OCI-LY1 (cell line): ENCODE results near the gene TUFT1.

ENCODE experiments used
- H2AFZ ChIP-seq: fragments of 200-600 bp; sonication (generic), shearing (Covaris generic); 2 replicates; pipeline ENCODE4 v1.6.0; 2014; ENCODE audit warnings: antibody characterized with exemption, mild to moderate bottlenecking, low read length
- H3F3A ChIP-seq: fragments of 200-600 bp; sonication (generic), shearing (Covaris generic); 2 replicates; pipeline ENCODE4 v1.6.0; 2014; ENCODE audit warnings: mild to moderate bottlenecking, antibody characterized with exemption, low read length, moderate library complexity; ENCODE audit not compliant: insufficient read depth
- H3K27ac ChIP-seq: fragments of 200-600 bp; sonication (generic); 2 replicates; pipeline ENCODE4 v1.5.1; 2014; ENCODE audit warnings: low read length, mixed run types, mild to moderate bottlenecking, low read depth; ENCODE audit not compliant: poor library complexity, severe bottlenecking
- H3K27me3 ChIP-seq: fragments of 200-600 bp; sonication (generic); 2 replicates; pipeline ENCODE4 v1.6.0; 2014; ENCODE audit warnings: antibody characterized with exemption, mild to moderate bottlenecking, low read length, moderate library complexity; ENCODE audit not compliant: insufficient read depth
- H3K36me3 ChIP-seq: fragments of 200-600 bp; sonication (generic); 2 replicates; pipeline ENCODE4 v1.6.1; 2014; ENCODE audit warnings: mild to moderate bottlenecking, antibody characterized with exemption, low read length, moderate library complexity, mixed read lengths; ENCODE audit not compliant: insufficient read depth
- H3K4me1 ChIP-seq: fragments of 200-600 bp; sonication (generic); 2 replicates; pipeline ENCODE4 v1.5.1; 2014; ENCODE audit warnings: mild to moderate bottlenecking, low read length, moderate library complexity; ENCODE audit not compliant: insufficient read depth, severe bottlenecking
- H3K4me2 ChIP-seq: fragments of 200-600 bp; sonication (generic), shearing (Covaris generic); 2 replicates; pipeline ENCODE4 v1.6.1; 2014; ENCODE audit warnings: low read length
- H3K4me3 ChIP-seq: fragments of 200-600 bp; sonication (generic); 2 replicates; pipeline ENCODE4 v1.5.1; 2014; ENCODE audit warnings: low read length, low read depth, mild to moderate bottlenecking, mixed read lengths; ENCODE audit not compliant: poor library complexity, severe bottlenecking
- H3K79me2 ChIP-seq: fragments of 200-600 bp; shearing (Covaris generic); 2 replicates; pipeline ENCODE4 v1.6.1; 2016; ENCODE audit warnings: mixed run types, low read length, mixed read lengths; ENCODE audit not compliant: insufficient read depth
- H3K9ac ChIP-seq: fragments of 200-600 bp; sonication (generic), shearing (Covaris generic); 2 replicates; pipeline ENCODE4 v1.6.1; 2014; ENCODE audit warnings: mild to moderate bottlenecking, low read length, mixed read lengths
- H3K9me2 ChIP-seq: fragments of 200-600 bp; sonication (generic), shearing (Covaris generic); 2 replicates; pipeline ENCODE4 v1.6.1; 2014; ENCODE audit warnings: low read depth, mild to moderate bottlenecking, low read length, mixed read lengths
- H3K9me3 ChIP-seq: fragments of 200-600 bp; shearing (Covaris generic); 2 replicates; pipeline ENCODE4 v1.6.1; 2014; ENCODE audit warnings: low read length, mixed read lengths
- H4K20me1 ChIP-seq: fragments of 200-600 bp; sonication (generic), shearing (Covaris generic); 2 replicates; pipeline ENCODE4 v1.6.0; 2016; ENCODE audit warnings: mild to moderate bottlenecking, low read length; ENCODE audit not compliant: insufficient read depth
- EZH2 ChIP-seq: fragments of 200-600 bp; sonication (generic), shearing (Covaris generic); IDR thresholded peaks from 2 replicates; pipeline ENCODE4 v1.8.0; 2017; ENCODE audit warnings: borderline replicate concordance, mixed run types, mild to moderate bottlenecking, antibody characterized with exemption, low read length, moderate library complexity, mixed read lengths
- TF ChIP-seq, protein P1 (sequence below): fragments of 200-600 bp; sonication (generic), shearing (Covaris generic); IDR thresholded peaks from 2 replicates; pipeline ENCODE4 v1.5.1; 2017; ENCODE audit warnings: mild to moderate bottlenecking, antibody characterized with exemption, low read length, moderate library complexity, mixed read lengths

The TUFT1 gene

DNA sequence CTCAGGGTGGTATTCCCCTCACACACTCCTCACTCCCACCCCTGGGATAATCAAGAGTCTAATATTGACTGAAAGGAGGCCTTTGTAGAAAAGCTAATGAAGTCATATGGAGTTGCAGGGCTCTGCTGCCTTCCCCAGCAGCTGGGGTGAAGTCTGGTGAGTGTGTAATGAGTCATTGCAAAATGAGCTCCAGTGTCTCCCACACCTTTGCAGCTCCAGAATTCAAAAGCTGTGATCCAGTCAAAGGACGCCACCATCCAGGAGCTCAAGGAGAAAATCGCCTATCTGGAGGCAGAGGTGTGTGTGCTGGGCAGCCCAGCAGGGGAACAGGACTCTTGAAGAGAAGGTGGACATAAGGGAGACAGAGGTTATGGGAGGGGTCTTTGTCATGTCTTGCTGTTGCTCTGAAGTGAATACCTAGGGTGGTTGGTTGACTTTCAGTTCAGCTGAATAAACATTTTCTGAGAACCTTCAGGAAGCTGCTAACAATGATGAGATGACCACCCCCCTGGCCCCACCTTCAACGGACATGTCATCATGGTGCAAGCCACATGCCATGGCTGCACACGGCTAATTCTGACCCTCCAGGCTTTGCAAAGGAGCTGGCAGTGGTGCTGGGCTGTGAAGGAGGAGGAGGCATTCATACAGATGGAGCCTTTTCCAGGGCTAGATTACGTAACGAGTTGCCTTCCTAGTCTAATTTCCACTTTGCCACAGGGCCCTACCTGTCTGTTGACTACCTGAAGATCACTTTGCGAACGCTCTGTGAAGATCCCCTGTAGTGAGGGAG lies 39.5 kb downstream of the TUFT1 start:
- Histone ChIP-seq H4K20me1 (no peaks in the 10 kb centered on the region), H3K4me3 (no peak overlapping the region), H3K79me2 (no peaks in the 10 kb centered on the region), H3K27me3 (no peaks in the 10 kb centered on the region), H3F3A (no peaks in the 10 kb centered on the region), H3K9me2 (no peaks in the 10 kb centered on the region), H3K9me3 (no peaks in the 10 kb centered on the region), H2AFZ (no peak overlapping the region), H3K4me2 (no peak overlapping the region), H3K36me3 (0 out of 2 replicates have a peak, but pooled peaks cover 3% of the 10 kb centered on the region), H3K27ac (no peak overlapping the region), H3K9ac (no peak overlapping the region), H3K4me1 (no peaks in the 10 kb centered on the region)
- no peak for TF ChIP-seq EZH2
- TF ChIP-seq, protein P1, sequence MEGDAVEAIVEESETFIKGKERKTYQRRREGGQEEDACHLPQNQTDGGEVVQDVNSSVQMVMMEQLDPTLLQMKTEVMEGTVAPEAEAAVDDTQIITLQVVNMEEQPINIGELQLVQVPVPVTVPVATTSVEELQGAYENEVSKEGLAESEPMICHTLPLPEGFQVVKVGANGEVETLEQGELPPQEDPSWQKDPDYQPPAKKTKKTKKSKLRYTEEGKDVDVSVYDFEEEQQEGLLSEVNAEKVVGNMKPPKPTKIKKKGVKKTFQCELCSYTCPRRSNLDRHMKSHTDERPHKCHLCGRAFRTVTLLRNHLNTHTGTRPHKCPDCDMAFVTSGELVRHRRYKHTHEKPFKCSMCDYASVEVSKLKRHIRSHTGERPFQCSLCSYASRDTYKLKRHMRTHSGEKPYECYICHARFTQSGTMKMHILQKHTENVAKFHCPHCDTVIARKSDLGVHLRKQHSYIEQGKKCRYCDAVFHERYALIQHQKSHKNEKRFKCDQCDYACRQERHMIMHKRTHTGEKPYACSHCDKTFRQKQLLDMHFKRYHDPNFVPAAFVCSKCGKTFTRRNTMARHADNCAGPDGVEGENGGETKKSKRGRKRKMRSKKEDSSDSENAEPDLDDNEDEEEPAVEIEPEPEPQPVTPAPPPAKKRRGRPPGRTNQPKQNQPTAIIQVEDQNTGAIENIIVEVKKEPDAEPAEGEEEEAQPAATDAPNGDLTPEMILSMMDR, result no peak

DNA sequence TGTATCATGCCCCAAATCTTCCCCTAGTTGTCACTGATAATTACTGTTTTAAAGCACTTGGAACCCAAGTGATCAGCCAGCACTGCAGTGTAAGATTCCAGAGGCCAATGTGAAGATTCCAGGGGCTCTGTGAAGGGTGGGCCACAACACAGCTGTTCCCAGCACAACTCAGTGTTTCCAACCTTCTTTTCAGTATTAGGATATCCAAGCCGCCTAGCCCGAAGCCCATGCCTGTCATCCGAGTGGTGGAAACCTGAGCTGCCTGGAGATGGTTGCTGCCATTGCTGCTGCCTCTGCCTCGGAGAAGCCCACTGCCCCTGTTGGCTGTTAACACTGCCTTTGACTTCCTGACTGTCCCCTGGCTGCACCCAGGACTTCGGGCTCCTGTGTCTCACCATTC lies 41.3 kb downstream of the TUFT1 start:
- Histone ChIP-seq H3K27ac (no peak overlapping the region), H3K36me3 (0 out of 2 replicates have a peak, but pooled peaks cover 3% of the 10 kb centered on the region)

DNA sequence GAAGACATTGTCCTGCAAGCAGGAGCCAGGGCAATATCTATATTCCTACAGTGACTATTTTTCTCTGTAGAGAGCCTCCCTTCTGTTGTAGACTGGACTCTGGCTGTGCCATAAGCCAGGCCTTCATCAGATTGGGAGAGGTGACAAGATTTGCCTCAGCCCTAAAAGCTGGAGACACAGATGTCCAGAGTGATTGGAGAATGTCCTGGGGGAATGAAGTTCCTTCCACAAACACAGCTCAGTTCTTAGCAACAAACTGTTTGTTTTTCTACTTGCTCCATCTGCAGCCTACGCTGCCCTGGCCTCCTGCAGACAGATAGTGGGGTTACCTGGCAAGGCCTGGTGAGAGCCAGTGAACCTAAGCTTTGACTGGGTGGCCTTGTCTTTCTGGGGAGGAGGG lies 41.8 kb downstream of the TUFT1 start:
- no peak overlapping the region for H2AFZ ChIP-seq
- no peak overlapping the region for H3K9ac ChIP-seq
- H3K36me3 ChIP-seq, result 0 out of 2 replicates have a peak, but pooled peaks cover 3% of the 10 kb centered on the region
- no peak for TF ChIP-seq EZH2
- TF ChIP-seq, protein P1, result no peak
- H3K27ac ChIP-seq, result no peak overlapping the region
- H3K9me2 ChIP-seq, result no peaks in the 10 kb centered on the region
- no peak overlapping the region for H3K4me2 ChIP-seq
- no peaks in the 10 kb centered on the region for H3K79me2 ChIP-seq
- no peaks in the 10 kb centered on the region for H3K9me3 ChIP-seq
- H3F3A ChIP-seq, result no peaks in the 10 kb centered on the region
- no peaks in the 10 kb centered on the region for H3K27me3 ChIP-seq
- H3K4me3 ChIP-seq, result no peak overlapping the region
- H4K20me1 ChIP-seq, result no peaks in the 10 kb centered on the region
- H3K4me1 ChIP-seq, result no peaks in the 10 kb centered on the region

More for the DNA sequence above, 41.3 kb downstream of the TUFT1 start:
- H3K4me1 ChIP-seq, result no peaks in the 10 kb centered on the region
- no peaks in the 10 kb centered on the region for H3K27me3 ChIP-seq
- no peaks in the 10 kb centered on the region for H3K9me2 ChIP-seq
- TF ChIP-seq EZH2, result no peak
- TF ChIP-seq, protein P1, result no peak
- no peaks in the 10 kb centered on the region for H3F3A ChIP-seq
- H2AFZ ChIP-seq, result no peak overlapping the region
- H3K9me3 ChIP-seq, result no peaks in the 10 kb centered on the region
- no peaks in the 10 kb centered on the region for H4K20me1 ChIP-seq
- H3K79me2 ChIP-seq, result no peaks in the 10 kb centered on the region
- H3K9ac ChIP-seq, result no peak overlapping the region
- no peak overlapping the region for H3K4me3 ChIP-seq
- no peak overlapping the region for H3K4me2 ChIP-seq
